ENCODE measurements around the gene ARPP19. TPM values are rescaled to one million over a fixed set of nuclear protein-coding genes. Genes with fewer than 3 reads are reported as not detected.
A peak's percentile ranks its signal among the peaks of the same experiment; 100 is the strongest.
"Not testable (repeated sequence)": the region's sequence is repeated elsewhere in the genome, so short reads cannot be mapped to it uniquely, and the experiment has no call there.

ARPP19 gene
- total RNA-seq: 191 TPM

DNA sequence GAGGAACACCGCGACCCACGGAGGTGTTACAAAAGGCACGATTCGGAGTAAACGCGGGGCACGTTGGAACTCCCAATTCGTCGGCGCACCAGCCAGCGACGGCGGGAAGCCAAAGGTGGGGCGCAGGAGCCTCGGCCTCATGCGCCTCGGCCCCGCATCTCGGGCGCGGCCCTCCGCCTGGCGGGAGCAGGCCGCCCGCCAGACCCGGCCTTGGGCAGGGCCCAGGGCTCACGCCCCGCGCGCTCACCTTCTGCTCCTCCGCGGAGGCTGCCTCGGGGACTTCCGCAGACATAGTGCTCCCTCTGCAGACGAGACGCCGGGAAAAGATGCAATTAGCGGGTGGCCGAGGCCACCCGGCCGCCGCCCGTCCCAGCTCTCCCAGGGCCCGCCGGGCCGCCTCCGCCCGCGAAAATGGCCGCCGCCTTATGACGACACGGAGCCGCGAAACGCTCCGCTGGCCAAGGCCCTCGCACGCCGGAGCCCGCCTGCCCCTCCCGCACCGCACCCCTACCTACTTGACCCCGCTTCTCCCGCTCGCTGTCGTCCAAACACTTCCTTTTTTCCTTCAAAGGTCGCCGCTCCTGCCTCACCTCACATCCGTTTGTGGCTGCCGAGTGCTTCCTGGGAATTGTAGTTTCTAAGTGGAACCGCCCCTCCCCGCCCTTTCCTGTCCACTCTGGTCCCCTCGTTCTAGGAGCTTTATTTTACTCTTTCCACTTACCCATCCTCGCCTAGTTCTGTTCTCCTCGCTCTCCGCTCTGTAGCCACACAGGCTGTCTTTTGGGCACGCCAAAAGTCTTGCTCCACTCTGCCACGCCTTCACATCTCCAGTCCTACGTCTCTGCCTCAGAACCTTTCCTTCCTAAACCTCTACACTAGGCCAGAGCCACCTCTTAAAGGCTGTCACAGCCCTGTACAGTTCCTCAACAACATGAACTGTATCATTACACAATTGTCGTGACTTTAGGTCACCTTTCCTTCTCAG, at the start of gene ARPP19:
Gene ARPP19 (minus strand): TSS at position 430 of the 985 bp plus-strand sequence. CDS start 138 bp downstream, at position 292.
- intact Hi-C loops (cut with DNase I): no loop called here
- DNase-seq (ENCODE audit: low spot score) (peak; percentile 89), ATAC-seq (peak; percentile 95)

GRCh38 chr15:52617026-52617425, 48.2 kb upstream of the ARPP19 start:
- intact Hi-C loops (cut with DNase I): no loop called here
- no peak for ATAC-seq

DNA sequence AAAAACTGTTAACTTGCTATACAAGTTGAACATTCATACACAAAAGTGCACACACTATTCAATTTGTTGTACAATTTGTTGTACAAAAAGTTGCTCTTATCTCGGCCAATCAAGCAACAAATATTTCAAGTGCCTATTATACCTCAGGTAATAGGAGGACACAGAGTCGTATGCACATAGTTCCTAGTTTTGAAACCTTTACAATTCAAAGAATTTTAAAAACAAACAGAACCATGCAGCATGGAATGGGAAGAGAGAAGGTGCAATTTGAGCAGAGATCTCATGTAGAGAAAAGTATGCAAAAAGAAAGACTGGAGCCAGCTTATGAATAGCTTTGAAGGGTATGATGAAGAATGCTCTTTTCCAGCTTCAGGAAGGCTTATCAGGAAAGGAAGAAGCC, 46.5 kb upstream of the ARPP19 start:
- no peak for DNase-seq (ENCODE audit: low spot score)
- intact Hi-C loops (cut with DNase I): no loop called here
- no peak for ATAC-seq

More at GRCh38 chr15:52617026-52617425, 48.2 kb upstream of the ARPP19 start:
- no peak for DNase-seq (ENCODE audit: low spot score)

- intact Hi-C loops (cut with DNase I): no loop called here
- DNase-seq (ENCODE audit: low spot score) (no peak), ATAC-seq (no peak)
Observed at GRCh38 chr15:52609593-52609992, 40.8 kb upstream of the ARPP19 start.

GRCh38 chr15:52584414-52584813, 15.6 kb upstream of the ARPP19 start:
- no peak for DNase-seq (ENCODE audit: low spot score)
- ATAC-seq: no peak
- intact Hi-C loops (cut with DNase I): no loop called here

- DNase-seq (ENCODE audit: low spot score) (no peak), ATAC-seq (no peak)
- intact Hi-C loops (cut with DNase I): no loop called here
Observed at GRCh38 chr15:52579852-52580251, 11.0 kb upstream of the ARPP19 start.

GRCh38 chr15:52576692-52577091, 7.9 kb upstream of the ARPP19 start:
- ATAC-seq: no peak
- DNase-seq (ENCODE audit: low spot score): no peak
- intact Hi-C loops (cut with DNase I): no loop called here

GRCh38 chr15:52575573-52575972, 6.7 kb upstream of the ARPP19 start:
- intact Hi-C loops (cut with DNase I); DNase-seq (ENCODE audit: low spot score); ATAC-seq: not testable (repeated sequence)

DNA sequence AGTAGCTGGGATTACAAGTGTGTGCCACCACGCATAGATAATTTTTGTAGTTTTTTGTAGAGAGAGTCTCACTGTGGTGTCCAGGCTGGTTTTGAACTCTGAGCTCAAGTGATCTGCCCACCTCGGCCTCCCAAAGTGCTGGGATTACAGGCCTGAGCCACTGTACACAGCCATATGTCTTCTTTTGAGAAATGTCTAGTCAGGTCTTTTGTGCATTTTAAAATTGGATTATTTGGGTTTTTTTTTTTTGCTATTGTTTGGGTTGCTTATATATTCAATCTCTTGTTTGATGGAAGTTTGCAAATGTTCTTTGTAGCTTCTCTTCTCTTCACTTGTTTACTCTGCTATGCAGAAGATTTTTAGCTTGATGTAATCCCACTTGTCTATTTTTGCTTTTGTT, 6.2 kb upstream of the ARPP19 start:
- ATAC-seq (no peak), DNase-seq (ENCODE audit: low spot score) (no peak)
- intact Hi-C loops (cut with DNase I): no loop called here

- DNase-seq (ENCODE audit: low spot score); ATAC-seq; intact Hi-C loops (cut with DNase I): not testable (repeated sequence)
Observed at GRCh38 chr15:52574623-52575022, 5.8 kb upstream of the ARPP19 start.

DNA sequence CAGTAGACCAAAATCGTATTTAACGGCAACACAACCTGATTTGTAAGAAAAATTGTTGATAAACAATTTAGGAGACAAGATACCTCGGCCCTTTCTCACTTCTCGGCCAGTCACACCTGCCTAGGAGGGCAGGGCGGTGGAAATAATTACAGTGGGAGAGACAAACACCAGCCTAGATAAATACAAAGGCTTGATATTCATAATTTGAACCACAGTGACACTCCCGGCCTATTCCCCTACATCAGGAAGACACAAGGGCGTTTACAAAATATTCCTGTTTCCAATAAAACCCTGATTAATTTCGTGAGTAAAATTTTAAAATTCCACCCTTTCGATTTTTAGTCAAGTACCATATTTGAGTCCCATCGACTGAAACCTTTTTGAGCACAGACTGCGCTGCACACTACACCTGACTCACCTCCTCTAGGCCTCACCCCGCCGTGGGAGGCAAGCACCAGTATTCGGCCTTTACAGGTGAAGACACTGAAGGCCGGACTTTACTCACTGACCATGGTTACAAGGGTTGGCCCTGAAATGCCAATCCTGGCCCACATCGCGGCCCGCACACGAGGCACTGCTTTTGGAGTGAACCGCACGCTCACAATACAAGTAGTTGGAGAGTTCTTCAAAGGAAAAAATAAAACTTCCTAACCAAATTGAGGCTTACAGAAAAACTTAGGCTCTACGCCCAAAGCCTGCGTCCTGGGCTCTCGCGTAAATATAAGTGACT, 794 bp downstream of the ARPP19 start:
- intact Hi-C loops (cut with DNase I): no loop called here
- DNase-seq (ENCODE audit: low spot score) (no peak), ATAC-seq (no peak)

- intact Hi-C loops (cut with DNase I): no loop called here
- no peak for ATAC-seq
- no peak for DNase-seq (ENCODE audit: low spot score)
Observed at GRCh38 chr15:52566889-52567288, 1.9 kb downstream of the ARPP19 start.

DNA sequence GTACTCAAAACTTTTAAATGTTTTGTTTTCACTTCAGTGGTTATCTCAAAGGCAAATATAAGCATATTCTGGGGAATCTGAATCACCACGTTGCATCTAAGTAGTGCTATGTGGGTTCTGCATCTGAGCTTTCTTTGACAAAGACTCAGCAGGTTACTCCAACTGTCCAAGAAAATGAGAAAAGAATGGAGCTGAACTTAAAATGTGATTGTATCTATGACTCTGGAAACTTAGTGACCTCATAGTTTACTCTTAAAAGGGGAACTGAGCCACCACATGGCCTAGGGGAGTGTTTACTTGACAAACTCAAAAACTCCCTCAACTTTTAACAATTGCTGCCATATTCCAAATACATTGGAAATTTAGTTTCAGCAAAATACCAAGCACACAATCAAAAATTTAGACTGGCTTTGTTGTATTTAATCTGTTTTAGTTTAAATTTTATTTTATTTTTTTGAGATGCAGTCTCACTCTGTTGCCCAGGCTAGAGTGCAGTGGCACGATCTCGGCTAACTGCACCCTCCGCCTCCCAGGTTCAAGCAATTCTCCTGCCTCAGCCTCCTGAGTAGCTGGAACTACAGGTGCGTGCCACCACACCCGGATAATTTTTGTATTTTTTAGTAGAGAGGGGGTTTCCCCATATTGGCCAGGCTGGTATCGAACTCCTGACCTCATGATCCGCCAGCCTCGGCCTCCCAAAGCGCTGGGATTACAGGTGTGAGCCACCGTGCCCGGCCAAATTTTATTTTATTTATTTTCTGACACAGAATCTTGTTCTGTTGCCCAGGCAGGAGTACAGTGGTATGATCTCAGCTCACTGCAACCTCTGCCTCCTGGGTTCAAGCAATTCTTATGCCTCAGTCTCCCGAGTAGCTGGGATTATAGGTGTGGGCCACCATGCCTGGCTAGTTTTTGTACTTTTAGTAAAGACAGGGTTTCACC, 3.1 kb downstream of the ARPP19 start:
- DNase-seq (ENCODE audit: low spot score); ATAC-seq; intact Hi-C loops (cut with DNase I): not testable (repeated sequence)

DNA sequence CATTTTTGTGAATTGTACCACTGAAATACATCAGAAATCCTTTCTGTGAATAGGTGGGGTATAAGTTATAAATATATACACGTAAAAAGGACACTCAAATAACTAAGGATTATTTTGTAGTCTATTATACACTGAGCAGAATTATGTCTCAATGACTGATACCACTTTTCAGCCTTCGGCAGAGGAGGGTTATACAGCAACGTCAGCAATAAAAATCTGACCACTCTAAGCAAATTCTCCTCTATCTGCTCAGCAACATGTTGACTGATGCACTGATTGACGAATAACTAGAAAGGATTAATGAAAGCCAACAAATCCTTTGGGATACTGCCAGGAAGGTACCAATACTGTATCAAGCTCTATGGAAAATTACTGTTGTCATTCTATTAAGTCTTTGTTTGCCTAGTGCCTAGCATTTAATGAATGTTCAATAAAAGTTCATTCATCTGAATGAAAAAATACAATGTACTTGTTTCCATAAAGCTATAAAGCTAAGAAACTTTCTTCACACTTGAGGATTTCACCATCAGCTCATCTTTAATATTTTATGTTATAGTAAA, 5.2 kb downstream of the ARPP19 start:
- intact Hi-C loops (cut with DNase I): no loop called here
- ATAC-seq (no peak), DNase-seq (ENCODE audit: low spot score) (no peak)

DNA sequence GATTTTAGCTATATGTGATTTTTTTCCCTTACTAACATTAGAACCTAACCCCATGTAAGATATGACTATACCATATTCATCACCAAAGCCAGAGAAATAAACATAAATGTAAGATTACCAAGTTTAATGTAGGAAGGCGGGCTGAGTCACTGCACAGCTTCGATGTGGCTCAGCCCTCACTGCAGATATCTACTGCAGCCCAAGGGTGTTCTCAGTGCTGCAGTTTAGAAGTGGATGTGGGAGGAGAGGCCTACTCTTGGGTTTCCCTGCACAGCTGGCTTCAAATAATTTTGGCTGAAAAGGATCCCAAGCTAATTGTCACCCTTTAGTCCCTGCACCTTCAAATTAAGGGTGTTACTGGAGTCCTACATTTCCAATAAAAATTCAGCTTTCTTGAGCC, 9.3 kb downstream of the ARPP19 start:
- no peak for DNase-seq (ENCODE audit: low spot score)
- intact Hi-C loops (cut with DNase I): no loop called here

GRCh38 chr15:52559022-52559421, 9.8 kb downstream of the ARPP19 start:
- DNase-seq (ENCODE audit: low spot score) (no peak), ATAC-seq (no peak)
- intact Hi-C loops (cut with DNase I): no loop called here

More for the DNA sequence above, 9.3 kb downstream of the ARPP19 start:
- ATAC-seq: no peak

GRCh38 chr15:52558196-52558595, 10.6 kb downstream of the ARPP19 start:
- DNase-seq (ENCODE audit: low spot score) (no peak), ATAC-seq (no peak)
- intact Hi-C loops (cut with DNase I): no loop called here

DNA sequence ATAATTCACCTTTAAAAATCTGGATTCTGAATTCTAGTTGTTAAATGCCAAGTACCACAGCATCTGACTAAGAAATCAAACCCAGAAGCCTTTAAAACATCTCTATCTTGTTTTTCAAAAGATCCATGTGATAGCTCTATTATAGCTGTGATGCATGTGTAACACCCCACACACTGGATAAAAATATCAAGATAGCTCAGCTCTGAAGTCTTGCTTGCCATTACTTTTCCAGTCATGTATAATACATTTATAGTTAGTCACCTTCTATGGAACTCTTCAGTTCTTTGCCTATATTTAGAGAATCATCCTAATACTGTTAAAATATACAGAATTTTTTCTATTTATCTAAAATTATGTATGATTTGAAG, 11.6 kb downstream of the ARPP19 start:
- intact Hi-C loops (cut with DNase I): no loop called here
- no peak for DNase-seq (ENCODE audit: low spot score)
- ATAC-seq: no peak

Data from sciatic nerve (tissue), 2 donors.